GM18507 (cell line): ENCODE measurements around the gene RABIF.
A peak's percentile ranks its signal among the peaks of the same experiment; 100 is the strongest.
"Not testable (repeated sequence)": the region's sequence is repeated elsewhere in the genome, so short reads cannot be mapped to it uniquely, and the experiment has no call there.

Source experiments
- DNase-seq: peaks from one replicate; pipeline ENCODE4 v3.0.0; 2011; ENCODE audit warnings: low read depth; ENCODE audit not compliant: insufficient read length; ENCODE audit errors: extremely low spot score
- FAIRE-seq: peaks from 2 replicates; lab custom pipeline; 2011; peaks lifted over from hg19 to GRCh38; lab: Jason Lieb, UNC

The RABIF gene

GRCh38 chr1:202888531-202889360 lies at the start of gene RABIF:
Gene RABIF (minus strand): TSS chr1:202889149. CDS start chr1:202889098, 51 bp downstream.
- DNase-seq (peak; percentile 94), FAIRE-seq (peak; percentile 96)

DNA sequence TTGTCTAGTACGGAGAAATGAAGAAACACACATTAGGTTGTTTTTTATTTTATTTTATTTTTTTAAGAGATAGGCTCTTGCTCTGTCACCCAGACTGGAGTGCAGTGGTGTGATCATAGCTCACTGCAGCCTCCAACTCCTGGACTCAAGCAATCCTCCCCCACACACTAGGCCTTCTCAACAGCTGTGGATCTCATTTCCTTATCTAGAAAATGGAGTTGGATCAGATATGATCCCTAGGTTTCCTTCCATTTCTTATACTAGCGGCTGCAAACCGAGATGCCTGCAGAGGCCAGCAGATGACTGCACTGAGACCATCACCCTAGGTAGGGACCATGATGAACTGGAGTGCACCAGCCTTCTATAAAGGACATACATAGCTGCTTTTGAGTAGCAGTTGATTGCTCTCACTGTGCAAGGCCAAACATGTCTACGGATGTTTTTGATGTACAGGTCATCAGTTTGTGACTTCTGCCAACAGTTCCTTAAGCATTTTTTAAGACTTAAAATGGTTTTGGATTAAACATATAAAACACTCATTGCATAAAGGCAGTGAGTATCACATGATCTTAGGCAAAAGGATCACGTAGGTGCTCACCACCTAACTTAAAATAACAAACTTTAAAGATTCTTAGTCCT lies 49.5 kb upstream of the RABIF start:
- DNase-seq (no peak), FAIRE-seq (no peak)

- not testable (repeated sequence) for FAIRE-seq, DNase-seq
Measured at GRCh38 chr1:202936409-202936808, 47.5 kb upstream of the RABIF start.

DNA sequence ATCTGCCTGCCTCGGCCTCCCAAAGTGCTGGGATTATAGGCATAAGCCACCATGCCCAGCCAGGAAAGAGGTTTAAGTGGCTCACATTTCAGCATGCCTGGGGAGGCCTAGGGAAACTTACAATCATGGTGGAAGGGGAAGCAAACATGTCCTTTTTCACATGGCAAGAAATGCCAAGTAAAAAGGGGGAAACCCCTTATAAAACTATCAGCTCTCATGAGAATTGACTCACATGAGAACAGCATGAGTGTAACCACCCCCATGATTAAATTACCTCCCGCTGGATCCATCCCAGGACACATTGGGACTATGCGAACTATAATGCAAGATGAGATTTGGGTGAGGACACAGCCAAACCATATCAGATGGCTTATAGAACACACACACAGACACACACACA lies 46.9 kb upstream of the RABIF start:
- DNase-seq, result no peak
- FAIRE-seq, result no peak

GRCh38 chr1:202934755-202935154 lies 45.8 kb upstream of the RABIF start:
- no peak for DNase-seq
- no peak for FAIRE-seq

GRCh38 chr1:202932476-202932875 lies 43.5 kb upstream of the RABIF start:
- FAIRE-seq (no peak), DNase-seq (no peak)

GRCh38 chr1:202926581-202927491 lies 37.9 kb upstream of the RABIF start, which contains the start of gene KLHL12:
Gene KLHL12 (minus strand): TSS chr1:202927234. CDS start chr1:202925162, 2,072 bp downstream.
- FAIRE-seq, result peak; percentile 98
- DNase-seq, result peak; percentile 98

DNA sequence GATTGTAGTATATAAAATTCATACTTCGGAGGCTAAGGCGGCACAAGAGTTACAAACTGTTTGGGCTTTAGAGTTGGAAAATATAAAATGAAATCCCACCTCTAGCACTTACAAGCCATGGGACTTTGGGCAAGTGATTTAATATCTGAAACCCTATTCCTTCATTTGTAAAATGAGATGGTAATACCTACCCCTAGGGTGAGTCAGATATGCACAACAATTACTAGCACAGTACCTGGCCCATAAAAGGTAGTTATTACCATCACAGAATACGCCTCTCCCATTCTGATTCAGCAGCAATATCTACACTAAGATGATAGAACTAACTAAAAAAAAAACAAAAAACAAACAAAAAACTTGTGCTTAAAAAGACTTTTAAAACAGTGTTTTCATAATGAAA lies 34.6 kb upstream of the RABIF start:
- FAIRE-seq (no peak), DNase-seq (no peak)

GRCh38 chr1:202919615-202920014 lies 30.7 kb upstream of the RABIF start:
- FAIRE-seq, result no peak
- DNase-seq, result no peak

DNA sequence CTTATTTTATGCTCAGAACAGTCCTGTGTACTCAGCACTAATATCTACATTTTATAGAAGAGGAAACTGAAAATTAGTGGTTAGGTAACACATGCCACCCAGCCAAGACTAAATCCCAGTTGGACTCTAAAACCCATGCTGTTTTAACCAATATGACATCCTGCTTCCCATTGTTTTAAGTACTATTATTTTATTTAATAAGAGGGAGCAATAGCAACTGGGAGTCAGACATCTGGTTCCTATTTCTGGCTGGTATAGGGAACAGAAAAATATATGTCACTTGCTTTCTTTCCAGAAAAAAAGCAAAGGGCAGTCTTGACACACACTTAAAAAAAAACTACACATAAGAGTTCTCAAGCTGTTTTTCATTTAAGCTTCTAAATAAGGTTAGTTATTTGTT lies 26.2 kb upstream of the RABIF start:
- DNase-seq (no peak), FAIRE-seq (no peak)

DNA sequence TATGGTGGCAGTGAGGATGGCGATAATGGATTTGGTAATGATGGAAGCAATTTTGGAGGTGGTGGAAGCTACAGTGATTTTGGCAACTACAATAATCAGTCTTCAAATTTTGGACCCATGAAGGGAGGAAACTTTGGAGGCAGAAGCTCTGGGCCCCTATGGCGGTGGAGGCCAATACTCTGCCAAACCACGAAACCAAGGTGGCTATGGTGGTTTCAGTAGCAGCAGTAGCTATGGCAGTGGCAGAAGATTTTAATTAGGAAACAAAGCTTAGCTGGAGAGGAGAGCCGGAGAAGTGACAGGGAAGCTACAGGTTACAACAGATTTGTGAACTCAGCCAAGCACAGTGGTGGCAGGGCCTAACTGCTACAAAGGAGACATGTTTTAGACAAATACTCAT lies 23.5 kb upstream of the RABIF start:
- not testable (repeated sequence) for FAIRE-seq, DNase-seq

- FAIRE-seq (no peak), DNase-seq (no peak)
Measured at GRCh38 chr1:202909494-202909893, 20.5 kb upstream of the RABIF start.

DNA sequence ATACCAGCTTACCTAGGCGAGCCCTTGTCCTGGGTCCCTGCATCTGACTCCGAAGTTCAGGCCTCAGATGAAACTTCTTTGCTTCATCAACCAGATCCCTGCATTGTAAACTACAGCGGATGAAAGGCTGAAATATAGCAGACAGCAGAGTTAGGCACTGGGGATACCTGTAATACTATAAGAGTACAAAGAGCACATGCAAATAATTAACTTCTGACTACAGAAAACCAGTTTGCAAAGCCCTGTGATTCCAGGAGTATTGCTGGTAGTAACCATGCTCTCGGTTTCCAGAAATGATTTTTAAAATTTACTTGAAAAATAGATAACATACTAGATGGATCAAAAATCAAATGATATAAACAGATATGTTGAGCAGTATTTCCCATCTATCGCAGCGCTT lies 20.0 kb upstream of the RABIF start:
- no peak for DNase-seq
- no peak for FAIRE-seq

DNA sequence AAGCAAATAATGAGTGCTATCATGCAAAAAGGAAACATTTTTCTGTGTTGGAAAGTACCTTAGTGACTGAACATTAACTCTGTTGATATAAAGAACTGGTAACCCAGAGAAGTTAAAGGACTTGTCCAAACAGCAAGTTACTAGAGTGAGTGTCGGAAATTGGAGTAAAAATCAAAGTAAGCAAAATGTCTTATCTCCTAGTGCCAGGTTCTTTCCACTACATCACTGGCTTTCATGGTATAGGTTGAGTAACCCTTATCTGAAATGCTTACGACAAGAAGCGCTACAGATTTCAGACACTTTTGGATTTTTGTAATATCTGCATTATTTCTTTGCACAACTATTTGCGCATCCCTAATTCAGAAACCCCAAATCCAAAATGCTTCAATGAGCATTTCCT lies 16.4 kb upstream of the RABIF start:
- no peak for FAIRE-seq
- no peak for DNase-seq

GRCh38 chr1:202903808-202904207 lies 14.9 kb upstream of the RABIF start:
- not testable (repeated sequence) for FAIRE-seq, DNase-seq

DNA sequence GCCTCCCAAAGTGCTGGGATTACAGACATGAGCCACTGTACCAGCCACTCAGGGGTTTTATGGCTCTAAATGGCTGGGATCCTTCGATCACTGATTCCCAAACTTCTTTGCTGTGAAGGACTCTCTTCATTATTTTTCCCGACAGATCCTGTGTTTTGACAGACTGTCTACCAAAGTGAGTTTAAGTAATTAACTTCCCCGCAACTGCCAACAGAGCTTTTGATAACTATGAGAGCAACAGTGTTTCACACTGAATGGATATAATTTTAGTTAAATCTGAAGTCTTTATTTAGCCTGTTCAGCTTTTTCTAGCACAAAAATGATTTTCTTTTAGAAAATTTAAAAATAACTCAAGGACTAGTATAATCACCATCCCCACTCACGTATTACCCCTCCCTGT lies 12.6 kb upstream of the RABIF start:
- FAIRE-seq, result no peak
- DNase-seq, result no peak

DNA sequence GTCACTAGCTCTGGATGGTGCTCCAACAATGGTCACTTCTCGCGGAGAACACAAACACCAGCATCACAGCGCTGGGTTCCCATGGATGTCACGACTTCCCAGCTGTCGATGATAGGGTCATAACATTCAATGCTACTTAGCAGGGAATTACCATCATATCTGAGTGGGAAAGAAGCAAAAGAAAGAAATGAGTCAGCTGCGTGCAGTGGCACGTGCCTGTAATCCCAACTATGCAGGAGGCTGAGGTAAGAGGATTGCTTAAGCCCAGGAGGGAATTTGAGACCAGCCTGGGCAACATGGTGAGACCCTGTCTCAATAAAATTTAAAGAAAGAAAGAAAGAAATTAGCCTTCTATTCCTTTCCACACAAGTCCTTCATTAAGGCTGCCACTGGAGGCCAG lies 3.6 kb upstream of the RABIF start:
- FAIRE-seq, result no peak

GRCh38 chr1:202890392-202890791 lies 1.4 kb upstream of the RABIF start:
- FAIRE-seq (no peak), DNase-seq (no peak)

More for the DNA sequence above, 3.6 kb upstream of the RABIF start:
- DNase-seq, result no peak

DNA sequence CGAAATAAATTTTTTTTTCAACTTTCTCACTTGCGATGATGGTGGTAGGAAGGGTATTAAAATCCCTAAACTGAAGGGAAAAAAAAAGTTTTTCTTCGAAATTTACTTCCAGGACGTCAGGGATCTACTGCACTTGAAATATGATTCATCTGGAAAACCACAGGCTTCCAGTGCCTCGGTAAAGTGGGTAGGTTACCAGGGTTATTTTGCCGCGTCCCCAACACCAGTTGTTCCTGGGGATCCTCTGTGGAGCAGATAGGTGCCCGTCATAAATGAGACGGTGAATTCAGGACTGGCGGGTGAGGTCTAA lies 773 bp downstream of the RABIF start:
- FAIRE-seq (no peak), DNase-seq (no peak)

DNA sequence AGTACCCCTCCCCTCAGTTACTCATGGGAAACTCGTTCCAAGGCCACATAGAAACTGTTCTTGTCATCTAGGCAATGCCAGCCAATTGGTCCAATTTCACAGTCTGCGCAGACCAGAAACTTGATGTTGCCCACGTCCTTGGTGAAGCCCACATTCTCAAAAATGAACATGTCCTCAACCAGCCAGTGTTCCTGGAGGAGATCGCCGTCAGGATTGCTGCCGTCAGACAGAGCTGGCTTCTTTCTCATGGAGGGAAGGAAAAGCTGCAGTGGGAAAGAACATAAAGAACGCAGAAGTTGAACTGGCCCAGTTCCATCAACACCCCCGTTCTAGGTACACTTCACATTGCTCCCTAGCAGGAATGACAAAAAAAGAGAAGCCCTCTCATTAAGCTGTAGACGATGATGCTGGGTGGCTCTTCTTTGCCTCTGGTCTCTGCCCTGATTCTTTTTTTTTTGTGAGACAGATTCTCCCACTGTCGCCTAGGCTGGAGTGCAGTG lies 7.9 kb downstream of the RABIF start:
- FAIRE-seq (no peak), DNase-seq (no peak)
